Endometrial microvascular endothelial cells (primary cell): Measurements from ENCODE around the gene SH3RF1. TPM values are rescaled to one million over a fixed set of nuclear protein-coding genes. Genes with fewer than 3 reads are reported as not detected.

Experiments
- in situ Hi-C: cut with HindIII; loops from 2 replicates; pipeline ENCODE4 v1.10.0; 2017; ENCODE audit warnings: low sequenced_read_pairs, low pct_unique_long_range_greater_than_20kb; ENCODE audit errors: inconsistent ontology term
- total RNA-seq: library from RNA; depleted of rRNA; stranded (reverse); fragments of >200 nt; gene quantifications from one replicate; pipeline ENCODE4 v1.2.3, GENCODE V29; 2015; ENCODE audit errors: inconsistent ontology term

Gene SH3RF1
- total RNA-seq, 1 donor from 2014 or later: 34.4 TPM

DNA sequence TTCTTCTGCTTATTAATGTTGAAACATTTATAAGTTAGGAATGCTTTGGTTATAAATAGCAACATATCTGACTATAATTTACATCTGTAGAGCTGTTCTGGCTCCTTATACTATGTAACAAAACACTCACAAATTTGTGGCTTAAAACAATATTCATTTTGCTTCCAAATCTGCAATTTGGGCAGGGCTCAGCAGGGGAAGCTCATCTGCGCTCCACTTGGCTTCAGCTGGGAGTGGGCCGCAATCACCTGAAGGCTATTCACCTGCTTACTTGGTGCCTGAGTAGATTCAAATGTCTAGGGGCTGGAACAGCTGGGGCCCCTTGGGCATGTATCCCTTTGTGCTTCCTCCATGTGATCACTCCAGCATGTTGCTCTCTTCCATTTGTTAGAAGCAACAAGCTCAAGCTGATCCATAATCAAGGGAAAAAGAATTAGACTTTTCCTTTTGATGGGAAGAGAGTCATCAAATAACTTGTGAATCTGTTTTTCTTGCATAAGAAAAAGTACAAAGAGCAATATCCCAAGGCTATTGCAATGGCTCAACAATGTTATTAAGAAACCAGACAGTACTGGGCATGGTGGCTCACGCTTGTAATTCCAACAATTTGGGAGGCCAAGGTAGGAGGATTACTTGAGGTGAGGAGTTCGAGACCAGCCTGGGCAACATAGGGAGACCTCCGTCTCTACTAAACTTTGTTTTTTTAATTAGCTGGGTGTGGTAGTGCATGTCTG is 225.9 kb downstream of the SH3RF1 start:
- in situ Hi-C loops: no loop called here
